Heart left ventricle (tissue), 16 donors: ENCODE data around the gene SMPD4. TPM values are rescaled to one million over a fixed set of nuclear protein-coding genes. Genes with fewer than 3 reads are reported as not detected.
"Not testable (repeated sequence)": the region's sequence is repeated elsewhere in the genome, so short reads cannot be mapped to it uniquely, and the experiment has no call there.

Experiments used
- ATAC-seq, 4 donors: fragments of 200-7000 bp; cut with Tn5 transposase; one replicate each; pipeline ENCODE4 v1.9.1; 2020 to 2022; ENCODE audit warnings: moderate library complexity in 4 of 4, mild to moderate bottlenecking in 3 of 4, moderate number of reproducible peaks in 1 of 4
- DNase-seq, 5 donors: peaks; one replicate each; pipeline ENCODE4 v3.0.0-alpha.2; 2020
- H3K27ac ChIP-seq, 12 donors: fragments of 200-600 bp; sonication (generic) in 4 of 12; one replicate each; pipeline versions ENCODE4 v1.5.0 to v1.8.0; 2016 to 2022; ENCODE audit warnings: mild to moderate bottlenecking in 2 of 12
- H3K27me3 ChIP-seq, 9 donors: fragments of 200-600 bp; sonication (generic) in 2 of 9; one replicate each; pipeline versions ENCODE4 v1.5.1 to v1.8.0; 2016 to 2022; ENCODE audit warnings: mild to moderate bottlenecking in 3 of 9
- H3K36me3 ChIP-seq, 9 donors: fragments of 200-600 bp; sonication (generic) in 2 of 9; one replicate each; pipeline versions ENCODE4 v1.5.0 to v1.8.0; 2018 to 2022; ENCODE audit warnings: mild to moderate bottlenecking in 2 of 9
- H3K4me1 ChIP-seq, 12 donors: fragments of 200-600 bp; sonication (generic) in 4 of 12; one replicate each; pipeline versions ENCODE4 v1.5.0 to v1.8.0; 2016 to 2022; ENCODE audit warnings: mild to moderate bottlenecking in 3 of 12
- H3K4me3 ChIP-seq, 12 donors: fragments of 200-600 bp; sonication (generic) in 4 of 12; one replicate each; pipeline versions ENCODE4 v1.5.0 to v1.8.0; 2017 to 2022; ENCODE audit warnings: mild to moderate bottlenecking in 9 of 12, moderate library complexity in 4 of 12
- H3K9me3 ChIP-seq, 12 donors: fragments of 200-600 bp; sonication (generic) in 4 of 12; one replicate each; pipeline versions ENCODE4 v1.5.0 to v1.8.0; 2016 to 2022; ENCODE audit warnings: mild to moderate bottlenecking in 1 of 12
- CTCF ChIP-seq, 12 donors: fragments of 200-600 bp; sonication (generic) in 4 of 12; IDR thresholded peaks; one replicate each; pipeline versions ENCODE4 v1.5.0 to v1.8.0; 2018 to 2022; ENCODE audit warnings: antibody characterized with exemption in 12 of 12, mild to moderate bottlenecking in 5 of 12
- POLR2A ChIP-seq, 2 donors: fragments of 450-650 bp; IDR thresholded peaks; one replicate each; pipeline ENCODE4 v1.6.1; 2017; ENCODE audit warnings: antibody characterized with exemption in 2 of 2, mild to moderate bottlenecking in 2 of 2, moderate library complexity in 2 of 2
- WGBS, 4 donors: extraction: QIAGEN DNeasy Blood & Tissue Kit in 2 of 4; methylation state at CpG; one replicate each; pipeline versions ENCODE4 v1.1.5 to v1.1.7; 2013 to 2018; 5-methylcytosine and 5-hydroxymethylcytosine counted together
- intact Hi-C, 10 donors: fragments of 100-400 bp; cut with DNase I; formaldehyde crosslinking; loops; one replicate each; pipeline versions ENCODE4 v1.11.1 to v1.14.2; 2022
- polyA plus RNA-seq, 2 donors: library from polyadenylated mRNA; stranded (reverse); fragments of 200-250 nt; gene quantifications; one replicate each; pipeline ENCODE4 v1.2.3, GENCODE V29; 2013
- total RNA-seq, 9 donors: library from RNA; depleted of rRNA in 2 of 9; stranded (reverse); fragments of >200 nt in 2 of 9; fragmentation: NEBNext Ultra II Directional in 3 of 9; extraction: Animal tissue kit (Norgen Biotek cat#: 25700) in 3 of 9; gene quantifications; one replicate each; pipeline versions ENCODE4 v1.1.0 to v1.2.4, GENCODE V29; 2016 to 2023
- donor health status: ischemic (EF 13 %, LVEDD 7.1; RV severe dilation, severe dysfunction).
- donor health status: healthy with polysubstance abuse.
- donor health status: DM: no; HTN: yes; CAD: no.
- donor health status: DM: no; HTN: no; CAD: no.
- donor health status: ischemic (EF 25% LVEDD 6.9; RV normal size, moderate dysfunction).
- donor health status: ischemic (EF 25% LVEDD 5.7; RV mildly dilated, moderate dysfunction).
- donor health status: healthy.
- donor health status: DM: yes; HTN: yes; CAD: no.
- donor health status: ischemic (EF 35%, LVEDD 5.7; RV mildly dilated, moderate dysfunction).
- donor health status: nonischemic (EF 11% LVEDD 7.7; RV severe dilation, severe dysfunction).
- donor health status: DM: yes; HTN: yes; CAD: no.
- donor health status: PGD.
- donor health status: ischemic (EF 29% LVEDD 5.4; RV normal size, mild dysfunction).
- donor health status: nonischemic (EF 23%, LVEDD 6.1; RV moderate dilation, normal function).

Gene SMPD4
- total and polyA plus RNA-seq, 11 donors, result 23.4 to 41.1 (median 29.2) TPM

- Histone ChIP-seq H3K4me3 (no peak overlapping the region), H3K27me3 (no peaks in the 10 kb centered on the region), H3K27ac (no peak overlapping the region), H3K36me3 (peaks cover 0 to 82% (median 77%) of the 10 kb centered on the region in 9 donors), H3K4me1 (peaks cover 0 to 7% (median 0%) of the 10 kb centered on the region in 12 donors), H3K9me3 (no peaks in the 10 kb centered on the region)
- DNase-seq, result no peak
- intact Hi-C loops, result no loop called here
- ATAC-seq, result no peak
- TF ChIP-seq CTCF (IDR thresholded peaks at IDR 0.05) (no peak), POLR2A (IDR thresholded peaks at IDR 0.05) (no peak)
- WGBS, 4 donors, result 95 to 98% (median 97%) methylated on average over 8 of the region's 8 CpGs
Measured at GRCh38 chr2:130165293-130166016, 15.9 kb downstream of the SMPD4 start.

- Histone ChIP-seq H3K27ac (no peak overlapping the region), H3K27me3 (no peaks in the 10 kb centered on the region), H3K4me3 (no peak overlapping the region), H3K36me3 (peaks cover 0 to 73% (median 59%) of the 10 kb centered on the region in 9 donors), H3K9me3 (no peaks in the 10 kb centered on the region), H3K4me1 (peaks cover 0 to 9% (median 0%) of the 10 kb centered on the region in 12 donors)
- WGBS, 4 donors, result 93 to 100% (median 97%) methylated on average over 2 to 9 of the region's 9 CpGs
- ATAC-seq (no peak), DNase-seq (no peak)
- intact Hi-C loops, result no loop called here
- TF ChIP-seq CTCF (IDR thresholded peaks at IDR 0.05) (no peak), POLR2A (IDR thresholded peaks at IDR 0.05) (no peak)
Measured at GRCh38 chr2:130162968-130163367, 18.4 kb downstream of the SMPD4 start.

GRCh38 chr2:130162486-130162885 lies 18.9 kb downstream of the SMPD4 start:
- DNase-seq, result not testable (repeated sequence)
- WGBS, 4 donors, result 91 to 100% (median 95%) methylated on average over 3 to 7 of the region's 7 CpGs

GRCh38 chr2:130160838-130161705 lies 20.3 kb downstream of the SMPD4 start:
- H3K4me3 ChIP-seq, intact Hi-C loops, H3K27me3 ChIP-seq, H3K9me3 ChIP-seq: not testable (repeated sequence)
- Histone ChIP-seq H3K27ac (peak overlapping the region in 9 of 12 donors; percentile 13 to 79 (median 49)), H3K36me3 (peaks cover 0 to 54% (median 42%) of the 10 kb centered on the region in 9 donors), H3K4me1 (peaks cover 0 to 12% (median 0%) of the 10 kb centered on the region in 12 donors)
- TF ChIP-seq CTCF (IDR thresholded peaks at IDR 0.05), result peak in 2 of 12 donors; percentile 20
- DNase-seq, result peak in 4 of 5 donors; percentile 51 to 81 (median 58)
- WGBS, 4 donors, result 65 to 74% (median 71%) methylated on average over 23 to 25 of the region's 25 CpGs
- peak; percentile 72 to 89 (median 80) for ATAC-seq

More at GRCh38 chr2:130162486-130162885, 18.9 kb downstream of the SMPD4 start:
- ATAC-seq, H3K9me3 ChIP-seq, H3K27ac ChIP-seq, H3K4me1 ChIP-seq, H3K4me3 ChIP-seq, H3K27me3 ChIP-seq, intact Hi-C loops: not testable (repeated sequence)
- H3K36me3 ChIP-seq, result peaks cover 0 to 68% (median 55%) of the 10 kb centered on the region in 9 donors
